HG03460 (cell line): ENCODE data around the gene SYNE3.

Source experiments
- ATAC-seq: cut with Tn5 transposase; IDR thresholded peaks from one replicate; pipeline ENCODE4 v1.9.1; 2021; ENCODE audit not compliant: unreplicated experiment

The SYNE3 gene

GRCh38 chr14:95489214-95490137, 27.0 kb downstream of the SYNE3 start:
- ATAC-seq = no peak

- ATAC-seq = no peak
These were observed 27.9 kb downstream of the SYNE3 start for GRCh38 chr14:95488376-95489213.

GRCh38 chr14:95487669-95488084, 28.8 kb downstream of the SYNE3 start:
- ATAC-seq = no peak

GRCh38 chr14:95486875-95487668, 29.4 kb downstream of the SYNE3 start:
- ATAC-seq = no peak

- ATAC-seq = no peak
These were observed 31.1 kb downstream of the SYNE3 start for GRCh38 chr14:95485222-95485819.

- ATAC-seq = no peak
These were observed 32.2 kb downstream of the SYNE3 start for GRCh38 chr14:95484296-95484695.

GRCh38 chr14:95483309-95484165, 32.9 kb downstream of the SYNE3 start:
- ATAC-seq = no peak

GRCh38 chr14:95482627-95483308, 33.7 kb downstream of the SYNE3 start:
- ATAC-seq = no peak

- ATAC-seq = no peak
These were observed 34.9 kb downstream of the SYNE3 start for GRCh38 chr14:95481391-95482022.

GRCh38 chr14:95480887-95481226, 35.6 kb downstream of the SYNE3 start:
- no peak for ATAC-seq

GRCh38 chr14:95480109-95480886, 36.2 kb downstream of the SYNE3 start:
- no peak for ATAC-seq

- no peak for ATAC-seq
These were observed 37.0 kb downstream of the SYNE3 start for GRCh38 chr14:95479494-95479893.

GRCh38 chr14:95478818-95479217, 37.6 kb downstream of the SYNE3 start:
- no peak for ATAC-seq

- no peak for ATAC-seq
These were observed 38.1 kb downstream of the SYNE3 start for GRCh38 chr14:95478309-95478708.

GRCh38 chr14:95477411-95478269, 38.8 kb downstream of the SYNE3 start:
- no peak for ATAC-seq

- ATAC-seq = no peak
These were observed 39.7 kb downstream of the SYNE3 start for GRCh38 chr14:95476747-95477146.
